PFSK-1 (cell line): Measurements from ENCODE around the gene LOXL3.

Source experiments
- FOXP2 ChIP-seq: optimal IDR thresholded peaks from 2 replicates; pipeline ENCODE3; 2011; ENCODE audit warnings: borderline replicate concordance, control low read depth, inconsistent platforms; ENCODE audit not compliant: insufficient read depth; ENCODE audit errors: extremely low read length, extremely low read depth
- POLR2AphosphoS5 ChIP-seq: IDR thresholded peaks from 2 replicates; pipeline ENCODE4 v1.6.1; 2012; ENCODE audit warnings: low read depth, mild to moderate bottlenecking, control low read depth, low read length, moderate library complexity
- SIN3A ChIP-seq: IDR thresholded peaks from 2 replicates; pipeline ENCODE4 v1.6.1; 2012; ENCODE audit warnings: mild to moderate bottlenecking, low read length, moderate library complexity, borderline replicate concordance; ENCODE audit not compliant: insufficient read depth
- TAF1 ChIP-seq: IDR thresholded peaks from 2 replicates; pipeline ENCODE4 v1.6.1; 2012; ENCODE audit warnings: low read length, control low read depth, borderline replicate concordance; ENCODE audit not compliant: insufficient read depth
- TF ChIP-seq, protein P1 (sequence below), 2 experiments: IDR thresholded peaks; 2 replicates each; pipeline versions ENCODE4 v1.6.1 to v1.8.0; 2011 to 2012; ENCODE audit warnings: low read depth in 2 of 2, low read length in 2 of 2, control low read depth in 1 of 2, inconsistent platforms in 1 of 2, mild to moderate bottlenecking in 1 of 2, moderate library complexity in 1 of 2; ENCODE audit not compliant: insufficient read depth in 1 of 2

LOXL3 gene

GRCh38 chr2:74526649-74527230 lies 27.0 kb downstream of the LOXL3 start:
- TF ChIP-seq, protein P1, sequence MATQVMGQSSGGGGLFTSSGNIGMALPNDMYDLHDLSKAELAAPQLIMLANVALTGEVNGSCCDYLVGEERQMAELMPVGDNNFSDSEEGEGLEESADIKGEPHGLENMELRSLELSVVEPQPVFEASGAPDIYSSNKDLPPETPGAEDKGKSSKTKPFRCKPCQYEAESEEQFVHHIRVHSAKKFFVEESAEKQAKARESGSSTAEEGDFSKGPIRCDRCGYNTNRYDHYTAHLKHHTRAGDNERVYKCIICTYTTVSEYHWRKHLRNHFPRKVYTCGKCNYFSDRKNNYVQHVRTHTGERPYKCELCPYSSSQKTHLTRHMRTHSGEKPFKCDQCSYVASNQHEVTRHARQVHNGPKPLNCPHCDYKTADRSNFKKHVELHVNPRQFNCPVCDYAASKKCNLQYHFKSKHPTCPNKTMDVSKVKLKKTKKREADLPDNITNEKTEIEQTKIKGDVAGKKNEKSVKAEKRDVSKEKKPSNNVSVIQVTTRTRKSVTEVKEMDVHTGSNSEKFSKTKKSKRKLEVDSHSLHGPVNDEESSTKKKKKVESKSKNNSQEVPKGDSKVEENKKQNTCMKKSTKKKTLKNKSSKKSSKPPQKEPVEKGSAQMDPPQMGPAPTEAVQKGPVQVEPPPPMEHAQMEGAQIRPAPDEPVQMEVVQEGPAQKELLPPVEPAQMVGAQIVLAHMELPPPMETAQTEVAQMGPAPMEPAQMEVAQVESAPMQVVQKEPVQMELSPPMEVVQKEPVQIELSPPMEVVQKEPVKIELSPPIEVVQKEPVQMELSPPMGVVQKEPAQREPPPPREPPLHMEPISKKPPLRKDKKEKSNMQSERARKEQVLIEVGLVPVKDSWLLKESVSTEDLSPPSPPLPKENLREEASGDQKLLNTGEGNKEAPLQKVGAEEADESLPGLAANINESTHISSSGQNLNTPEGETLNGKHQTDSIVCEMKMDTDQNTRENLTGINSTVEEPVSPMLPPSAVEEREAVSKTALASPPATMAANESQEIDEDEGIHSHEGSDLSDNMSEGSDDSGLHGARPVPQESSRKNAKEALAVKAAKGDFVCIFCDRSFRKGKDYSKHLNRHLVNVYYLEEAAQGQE (IDR thresholded peaks at IDR 0.05; ENCODE audit: insufficient read depth in 1 of 2, low read depth in 2 of 2, low read length in 2 of 2): no peak
- no peak for TF ChIP-seq SIN3A
- TF ChIP-seq FOXP2: no peak
- no peak for TF ChIP-seq POLR2AphosphoS5
- TF ChIP-seq TAF1: no peak

GRCh38 chr2:74525717-74526648 lies 27.8 kb downstream of the LOXL3 start, which contains the start of gene DQX1:
TSS of gene DQX1 (minus strand) at chr2:74526231. CDS start at chr2:74525729, 502 bp downstream.
- peak; percentile 26; the same call in 1 of the 2 replicates for TF ChIP-seq POLR2AphosphoS5
- no peak for TF ChIP-seq FOXP2

GRCh38 chr2:74524955-74525716 lies 28.6 kb downstream of the LOXL3 start:
- TF ChIP-seq TAF1: no peak
- TF ChIP-seq FOXP2: no peak
- TF ChIP-seq, protein P1 (IDR thresholded peaks at IDR 0.05; ENCODE audit: insufficient read depth in 1 of 2, low read depth in 2 of 2, low read length in 2 of 2): no peak
- no peak for TF ChIP-seq POLR2AphosphoS5
- no peak for TF ChIP-seq SIN3A

- TF ChIP-seq FOXP2 (no peak), SIN3A (no peak), TAF1 (no peak), POLR2AphosphoS5 (no peak)
- TF ChIP-seq, protein P1 (IDR thresholded peaks at IDR 0.05; ENCODE audit: insufficient read depth in 1 of 2, low read depth in 2 of 2, low read length in 2 of 2): no peak
These were observed 29.7 kb downstream of the LOXL3 start for GRCh38 chr2:74524005-74524404.

DNA sequence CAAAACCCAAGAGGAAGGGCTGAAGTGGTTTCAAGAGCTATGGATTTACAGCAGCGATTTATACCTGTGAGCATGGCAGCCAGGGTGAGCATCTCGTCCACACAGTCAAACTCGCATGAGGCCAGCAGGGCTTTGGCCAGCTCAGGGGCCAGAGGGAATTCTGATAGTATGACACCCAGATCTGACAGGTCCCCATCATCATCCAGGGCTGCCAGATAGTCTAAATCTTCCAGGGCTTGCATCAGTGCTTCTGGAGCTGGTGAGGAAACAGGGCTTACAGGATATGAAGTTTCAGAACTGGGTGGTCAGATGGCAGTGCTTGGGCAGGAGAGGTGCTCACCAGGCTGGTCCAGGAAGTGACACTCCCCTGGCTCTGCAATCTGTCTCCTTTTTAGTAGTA lies 31.2 kb downstream of the LOXL3 start:
- no peak for TF ChIP-seq POLR2AphosphoS5
- no peak for TF ChIP-seq SIN3A
- TF ChIP-seq FOXP2: no peak
- no peak for TF ChIP-seq TAF1
- TF ChIP-seq, protein P1 (IDR thresholded peaks at IDR 0.05; ENCODE audit: insufficient read depth in 1 of 2, low read depth in 2 of 2, low read length in 2 of 2): no peak
